SK-N-SH treated with all-trans-retinoic acid at 6 μM for 48 hours (cell line): ENCODE measurements around the gene ADGRA3.

Experiments
- ATAC-seq: fragments of 200-7000 bp; cut with Tn5 transposase; 3 replicates; pipeline ENCODE4 v1.9.1; 2020; ENCODE audit warnings: mild to moderate bottlenecking, moderate library complexity
- BACH2 ChIP-seq: fragments of 250-450 bp; sonication (Bioruptor Pico); IDR thresholded peaks from 2 replicates; pipeline ENCODE4 v1.9.0; 2021; ENCODE audit warnings: mild to moderate bottlenecking, borderline replicate concordance
- CSDC2 ChIP-seq: fragments of 250-450 bp; sonication (Bioruptor Pico); IDR thresholded peaks from 2 replicates; pipeline ENCODE4 v1.5.0; 2020; ENCODE audit warnings: mild to moderate bottlenecking, moderate library complexity
- CSRNP3 ChIP-seq: fragments of 250-450 bp; sonication (Bioruptor Pico); IDR thresholded peaks from 2 replicates; pipeline ENCODE4 v1.5.1; 2021; ENCODE audit warnings: mild to moderate bottlenecking, moderate library complexity
- GLIS3 ChIP-seq: fragments of 250-450 bp; sonication (Bioruptor Pico); IDR thresholded peaks from 2 replicates; pipeline ENCODE4 v1.5.0; 2020; ENCODE audit warnings: mild to moderate bottlenecking, moderate library complexity
- ISL1 ChIP-seq: fragments of 250-450 bp; sonication (Bioruptor Pico); IDR thresholded peaks from 2 replicates; pipeline ENCODE4 v2.1.2; 2022; ENCODE audit warnings: mild to moderate bottlenecking, moderate library complexity
- PATZ1 ChIP-seq: fragments of 250-450 bp; sonication (Bioruptor Pico); IDR thresholded peaks from 2 replicates; pipeline ENCODE4 v1.8.0; 2020; ENCODE audit warnings: mild to moderate bottlenecking, moderate library complexity, borderline replicate concordance
- POU6F1 ChIP-seq: fragments of 250-450 bp; sonication (Bioruptor Pico); IDR thresholded peaks from 2 replicates; pipeline ENCODE4 v1.8.0; 2021; ENCODE audit warnings: low read depth, mild to moderate bottlenecking, moderate library complexity, borderline replicate concordance
- PPARA ChIP-seq: fragments of 250-450 bp; sonication (Bioruptor Pico); IDR thresholded peaks from 2 replicates; pipeline ENCODE4 v1.5.0; 2020; ENCODE audit warnings: mild to moderate bottlenecking, borderline replicate concordance
- RARB ChIP-seq: fragments of 250-450 bp; sonication (Bioruptor Pico); IDR thresholded peaks from 2 replicates; pipeline ENCODE4 v1.8.0; 2021; ENCODE audit warnings: mild to moderate bottlenecking, moderate library complexity
- SNAI2 ChIP-seq: fragments of 250-450 bp; sonication (Bioruptor Pico); IDR thresholded peaks from 2 replicates; pipeline ENCODE4 v1.5.0; 2020; ENCODE audit warnings: mild to moderate bottlenecking, moderate library complexity
- TCF4 ChIP-seq: fragments of 250-450 bp; sonication (Bioruptor Pico); IDR thresholded peaks from 2 replicates; pipeline ENCODE4 v1.8.0; 2021; ENCODE audit warnings: mild to moderate bottlenecking, moderate library complexity, borderline replicate concordance
- TOX ChIP-seq: fragments of 250-450 bp; sonication (Bioruptor Pico); IDR thresholded peaks from 2 replicates; pipeline ENCODE4 v1.8.0; 2021; ENCODE audit warnings: mild to moderate bottlenecking, moderate library complexity, borderline replicate concordance
- TSHZ2 ChIP-seq: fragments of 250-450 bp; sonication (Bioruptor Pico); IDR thresholded peaks from 2 replicates; pipeline ENCODE4 v1.5.0; 2020; ENCODE audit warnings: mild to moderate bottlenecking, moderate library complexity
- ZC3H10 ChIP-seq: fragments of 250-450 bp; sonication (Bioruptor Pico); IDR thresholded peaks from 2 replicates; pipeline ENCODE4 v1.5.1; 2021; ENCODE audit warnings: mild to moderate bottlenecking, moderate library complexity
- ZFP3 ChIP-seq: fragments of 250-450 bp; sonication (Bioruptor Pico); IDR thresholded peaks from 2 replicates; pipeline ENCODE4 v1.5.0; 2020; ENCODE audit warnings: mild to moderate bottlenecking, moderate library complexity
- ZNF70 ChIP-seq: fragments of 450-650 bp; formaldehyde crosslinking; IDR thresholded peaks from 2 replicates; pipeline ENCODE4 v1.5.0; 2020; ENCODE audit warnings: mild to moderate bottlenecking, moderate library complexity
- ZNF8 ChIP-seq: fragments of 450-650 bp; formaldehyde crosslinking; IDR thresholded peaks from 2 replicates; pipeline ENCODE4 v1.5.0; 2020; ENCODE audit warnings: mild to moderate bottlenecking, moderate library complexity

The ADGRA3 gene

GRCh38 chr4:22522706-22523501, 7.0 kb upstream of the ADGRA3 start:
- ATAC-seq, result no peak

GRCh38 chr4:22522206-22522605, 6.3 kb upstream of the ADGRA3 start:
- TF ChIP-seq CSRNP3 (no peak), TCF4 (CRISPR knock-in tag) (no peak), ISL1 (no peak), GLIS3 (no peak)
- TF ChIP-seq, all 23 proteins: peak for 0

More at GRCh38 chr4:22522706-22523501, 7.0 kb upstream of the ADGRA3 start:
- TF ChIP-seq BACH2, result no peak
- TF ChIP-seq ZC3H10 (CRISPR knock-in tag), result no peak
- no peak for TF ChIP-seq RARB (CRISPR knock-in tag)

GRCh38 chr4:22521240-22521639, 5.4 kb upstream of the ADGRA3 start:
- TF ChIP-seq PATZ1 (CRISPR knock-in tag), result no peak
- TF ChIP-seq, all 23 proteins: peak for 0
- ATAC-seq, result no peak

More at GRCh38 chr4:22522206-22522605, 6.3 kb upstream of the ADGRA3 start:
- no peak for ATAC-seq

- peak; percentile 80 for ATAC-seq
Measured at GRCh38 chr4:22515145-22515887, 550 bp downstream of the ADGRA3 start.

GRCh38 chr4:22514481-22514880, 1.4 kb downstream of the ADGRA3 start:
- ATAC-seq, result no peak
- no peak for TF ChIP-seq CSDC2 (CRISPR knock-in tag)
- TF ChIP-seq ZC3H10 (CRISPR knock-in tag), result no peak
- no peak for TF ChIP-seq TOX (CRISPR knock-in tag)
- no peak for TF ChIP-seq ZNF8 (CRISPR knock-in tag)
- TF ChIP-seq ZFP3 (CRISPR knock-in tag), result no peak
- no peak for TF ChIP-seq RARB (CRISPR knock-in tag)
- no peak for TF ChIP-seq POU6F1
- TF ChIP-seq CSRNP3, result no peak
- no peak for TF ChIP-seq PPARA (CRISPR knock-in tag)
- no peak for TF ChIP-seq TSHZ2 (CRISPR knock-in tag)
- TF ChIP-seq GLIS3, result no peak
- no peak for TF ChIP-seq BACH2

More at GRCh38 chr4:22515145-22515887, 550 bp downstream of the ADGRA3 start:
- TF ChIP-seq SNAI2, result no peak
- no peak for TF ChIP-seq TCF4 (CRISPR knock-in tag)
- no peak for TF ChIP-seq ZNF70 (CRISPR knock-in tag)
- TF ChIP-seq TSHZ2 (CRISPR knock-in tag), result peak; percentile 14; the same call in 1 of the 2 replicates
